Right cardiac atrium (tissue), 5 donors: ENCODE data around the gene MDP1. TPM values are rescaled to one million over a fixed set of nuclear protein-coding genes. Genes with fewer than 3 reads are reported as not detected.
"Not testable (repeated sequence)": the region's sequence is repeated elsewhere in the genome, so short reads cannot be mapped to it uniquely, and the experiment has no call there.

Experiments
- ATAC-seq, 2 donors: fragments of 200-7000 bp; cut with Tn5 transposase; one replicate each; pipeline versions ENCODE4 v1.8.0 to v1.9.1; 2020; ENCODE audit warnings: moderate library complexity in 2 of 2, mild to moderate bottlenecking in 1 of 2
- DNase-seq, 3 donors: peaks; one replicate each; pipeline ENCODE4 v3.0.0-alpha.2; 2020
- H3K27ac ChIP-seq: one replicate; pipeline ENCODE4 v1.5.1; 2013; ENCODE audit warnings: mild to moderate bottlenecking, low read length, control low read depth, moderate library complexity
- H3K27me3 ChIP-seq: one replicate; pipeline ENCODE4 v1.6.1; 2013; ENCODE audit not compliant: control insufficient read depth, insufficient read depth
- H3K4me1 ChIP-seq: one replicate; pipeline ENCODE4 v1.6.1; 2013; ENCODE audit warnings: low read length; ENCODE audit not compliant: control insufficient read depth, insufficient read depth
- H3K4me3 ChIP-seq: one replicate; pipeline ENCODE4 v1.5.1; 2013; ENCODE audit warnings: low read length, control low read depth
- H3K9me3 ChIP-seq: one replicate; pipeline ENCODE4 v1.6.1; 2013; ENCODE audit warnings: low read length; ENCODE audit not compliant: control insufficient read depth
- WGBS: extraction: QIAGEN DNeasy Blood & Tissue Kit; methylation state at CpG from one replicate; pipeline ENCODE4 v1.1.7; 2013; 5-methylcytosine and 5-hydroxymethylcytosine counted together
- intact Hi-C, 4 donors: fragments of 100-400 bp; cut with DNase I; formaldehyde crosslinking; loops; one replicate each; pipeline versions ENCODE4 v1.11.0 to v1.14.0; 2022 to 2023
- polyA plus RNA-seq: library from polyadenylated mRNA; stranded (reverse); fragments of 200-250 nt; gene quantifications from one replicate; pipeline ENCODE4 v1.2.3, GENCODE V29; 2013
- total RNA-seq, 4 donors: library from RNA; stranded (reverse); fragmentation: NEBNext Ultra II Directional; extraction: Animal tissue kit (Norgen Biotek cat#: 25700); gene quantifications; one replicate each; pipeline ENCODE4 v1.2.1, GENCODE V29; 2021
- donor health status: healthy with polysubstance abuse.
- donor health status: DM: no; HTN: yes; CAD: no.
- donor health status: DM: no; HTN: no; CAD: no.
- donor health status: DM: no; HTN: yes; CAD: no; lungs with severe emphysema.
- donor health status: DM: yes; HTN: yes; CAD: no.

MDP1 gene
- total and polyA plus RNA-seq, 5 donors, result 15.7 to 26.8 (median 19.2) TPM

DNA sequence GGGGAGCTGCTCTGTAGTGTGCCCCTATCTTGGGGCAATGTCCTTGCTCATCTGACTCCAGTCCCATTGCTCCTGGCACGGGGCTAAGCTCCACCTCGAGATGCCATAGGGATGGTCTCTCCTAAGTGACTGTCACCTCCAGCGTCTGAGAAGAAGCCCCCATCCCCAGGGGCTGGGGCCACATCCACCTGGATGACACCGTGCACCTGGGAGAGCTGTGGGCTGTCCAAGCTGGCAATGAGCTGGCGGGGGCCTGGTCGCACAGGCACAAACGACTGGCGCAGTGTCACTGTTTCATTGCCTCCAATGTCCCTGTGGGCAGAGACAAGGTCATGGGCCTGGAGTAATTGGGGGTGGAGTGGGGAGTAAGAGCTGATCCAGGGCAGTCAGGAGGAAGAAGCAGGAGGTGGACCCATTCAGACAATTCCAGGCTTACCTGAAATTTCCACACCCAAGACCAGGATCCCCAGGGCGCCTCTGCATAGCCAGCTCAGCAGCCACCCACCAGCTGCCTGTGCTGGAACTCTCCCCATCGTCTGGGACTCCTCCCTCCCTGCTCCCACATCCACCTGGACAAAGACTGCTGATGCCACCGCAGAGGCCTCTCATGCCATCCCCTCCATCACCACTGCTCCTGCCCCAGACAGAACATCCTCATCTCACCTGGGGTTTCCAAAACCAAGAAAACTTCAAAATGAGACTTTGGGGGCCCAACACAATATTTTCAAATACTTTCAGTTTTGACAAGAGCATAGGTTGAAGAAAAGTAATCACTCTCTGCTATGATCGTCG lies 33.6 kb upstream of the MDP1 start:
- H3K4me3 ChIP-seq, result no peak overlapping the region
- ATAC-seq, result peak in 1 of 2 donors; percentile 22
- WGBS, result 79% methylated on average over 13 of the region's 13 CpGs
- no peaks in the 10 kb centered on the region for H3K9me3 ChIP-seq
- H3K27me3 ChIP-seq, result no peaks in the 10 kb centered on the region
- H3K4me1 ChIP-seq, result no peaks in the 10 kb centered on the region
- H3K27ac ChIP-seq, result no peak overlapping the region
- no peak for DNase-seq
- intact Hi-C loops, result loop anchor here in 2 of 4 donors (5.0 to 10.0 kb wide), 2 partner anchors 45 to 48 kb away; partner anchors contain the start of genes DHRS1 (in 2 of the 2) and NOP9 (in 2 of the 2)

DNA sequence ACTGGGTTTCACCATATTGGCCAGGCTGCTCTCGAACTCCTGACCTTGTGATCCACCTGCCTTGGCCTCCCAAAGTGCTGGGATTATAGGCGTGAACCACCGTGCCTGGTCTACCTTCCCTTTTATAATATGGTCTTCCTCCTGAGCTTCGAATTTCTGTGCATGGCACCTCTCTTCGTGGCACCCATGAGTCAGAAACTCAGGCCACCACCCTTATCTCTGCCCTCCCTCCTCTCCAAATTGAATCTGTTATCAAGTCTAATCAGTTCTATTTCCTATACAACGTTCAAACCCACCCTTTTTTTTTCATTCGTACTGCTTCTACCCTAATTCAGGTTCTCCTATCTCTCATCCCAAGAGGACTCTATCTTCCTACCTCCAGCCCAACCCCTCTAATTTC lies 31.6 kb upstream of the MDP1 start:
- WGBS, result 67% methylated on average over 7 of the region's 7 CpGs
- H3K9me3 ChIP-seq, result no peaks in the 10 kb centered on the region
- no peak overlapping the region for H3K4me3 ChIP-seq
- ATAC-seq (no peak), DNase-seq (no peak)
- peaks cover 3% of the 10 kb centered on the region for H3K4me1 ChIP-seq
- no peak overlapping the region for H3K27ac ChIP-seq
- intact Hi-C loops, result loop anchor here in 2 of 4 donors (5.0 to 10.0 kb wide), 2 partner anchors 47 to 50 kb away; partner anchors contain the start of genes DHRS1 (in 2 of the 2) and NOP9 (in 2 of the 2)
- H3K27me3 ChIP-seq, result no peaks in the 10 kb centered on the region

DNA sequence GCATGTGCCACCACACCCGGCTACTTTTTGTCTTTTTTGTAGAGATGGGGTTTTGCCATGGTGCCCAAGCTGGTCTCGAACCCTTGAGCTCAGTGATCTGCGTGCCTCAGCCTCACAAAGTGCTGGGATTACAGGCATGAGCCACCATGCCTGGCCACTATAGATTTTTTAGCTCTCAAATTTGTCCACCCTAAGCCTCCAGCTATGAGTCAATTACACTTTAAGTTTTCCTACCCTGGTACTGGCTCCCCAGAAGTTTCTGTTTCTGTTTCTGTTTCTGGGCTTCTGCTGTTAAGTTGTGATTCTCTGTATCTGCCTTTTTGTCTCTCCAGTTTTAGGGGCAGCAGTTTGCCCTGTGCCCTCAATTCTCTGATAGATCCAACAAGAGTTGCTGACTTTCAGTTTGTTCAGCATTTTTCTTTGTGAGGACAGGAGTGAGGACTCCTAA lies 30.9 kb upstream of the MDP1 start:
- Histone ChIP-seq H3K27ac (no peak overlapping the region), H3K27me3 (no peaks in the 10 kb centered on the region), H3K9me3 (no peaks in the 10 kb centered on the region), H3K4me1 (peaks cover 3% of the 10 kb centered on the region), H3K4me3 (no peak overlapping the region)
- no peak for ATAC-seq
- WGBS, result 88% methylated on average over 3 of the region's 3 CpGs
- DNase-seq, result no peak
- intact Hi-C loops, result loop anchor here in 2 of 4 donors (5.0 to 10.0 kb wide), 2 partner anchors 48 to 51 kb away; partner anchors contain the start of genes DHRS1 (in 2 of the 2) and NOP9 (in 2 of the 2)

DNA sequence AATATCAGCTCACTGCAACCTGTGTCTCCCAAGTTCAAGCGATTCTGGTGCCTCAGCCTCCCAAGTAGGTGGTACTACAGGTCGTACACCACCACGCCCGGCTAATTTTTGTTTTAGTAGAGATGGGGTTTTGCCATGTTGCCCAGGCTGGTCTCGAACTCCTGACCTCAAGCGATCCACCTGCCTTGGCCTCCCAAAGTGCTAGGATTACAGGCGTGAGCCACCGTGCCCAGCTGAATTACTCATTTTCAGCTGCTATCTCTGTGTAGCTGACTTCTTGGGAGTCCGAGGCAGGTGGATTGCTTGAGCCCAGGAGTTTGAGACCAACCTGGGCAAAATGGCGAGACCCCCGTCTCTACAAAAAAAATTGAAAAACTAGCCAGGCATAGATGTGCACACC lies 29.5 kb upstream of the MDP1 start:
- WGBS, result 92% methylated on average over 11 of the region's 11 CpGs
- not testable (repeated sequence) for DNase-seq

DNA sequence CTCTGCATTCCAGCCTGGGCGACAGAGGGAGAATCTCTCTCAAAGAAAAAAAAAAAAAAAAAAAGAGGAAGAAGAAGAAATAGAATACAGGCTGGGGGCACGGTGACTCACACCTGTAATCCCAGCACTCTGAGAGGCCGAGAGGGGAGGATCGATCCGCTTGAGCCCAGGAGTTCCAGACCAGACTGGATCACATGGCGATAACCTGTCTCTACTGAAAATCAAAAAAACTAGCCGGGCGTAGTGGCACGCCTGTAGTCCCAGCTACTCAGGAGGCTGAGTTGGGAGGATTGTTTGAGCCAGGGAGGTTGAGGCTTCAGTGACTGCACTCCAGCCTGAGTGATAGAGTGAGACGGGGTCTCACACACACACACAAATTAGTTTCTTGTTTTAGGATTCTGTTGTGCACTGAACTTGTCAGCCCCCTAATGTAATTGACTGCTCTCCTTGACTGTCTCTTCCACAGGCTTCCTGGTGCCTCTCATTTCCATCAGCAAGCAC lies 27.5 kb upstream of the MDP1 start:
- H3K27ac ChIP-seq, result peak overlapping the region; percentile 99
- no peaks in the 10 kb centered on the region for H3K9me3 ChIP-seq
- no peak for DNase-seq
- intact Hi-C loops, result loop anchor here in 3 of 4 donors (2.0 to 10.0 kb wide), 3 partner anchors 51 to 54 kb away; partner anchors contain the start of genes DHRS1 (in 2 of the 3) and NOP9 (in 2 of the 3)
- ATAC-seq, result peak in 1 of 2 donors; percentile 0
- no peaks in the 10 kb centered on the region for H3K27me3 ChIP-seq
- WGBS, result 56% methylated on average over 10 of the region's 10 CpGs
- peak overlapping the region; percentile 89 for H3K4me3 ChIP-seq
- H3K4me1 ChIP-seq, result peaks cover 12% of the 10 kb centered on the region

More for the DNA sequence above, 29.5 kb upstream of the MDP1 start:
- intact Hi-C loops, result loop anchor here in 2 of 4 donors (5.0 to 10.0 kb wide), 2 partner anchors 49 to 52 kb away; partner anchors contain the start of genes DHRS1 (in 2 of the 2) and NOP9 (in 2 of the 2)
- ATAC-seq, H3K4me1 ChIP-seq, H3K27ac ChIP-seq, H3K4me3 ChIP-seq, H3K9me3 ChIP-seq, H3K27me3 ChIP-seq: not testable (repeated sequence)

DNA sequence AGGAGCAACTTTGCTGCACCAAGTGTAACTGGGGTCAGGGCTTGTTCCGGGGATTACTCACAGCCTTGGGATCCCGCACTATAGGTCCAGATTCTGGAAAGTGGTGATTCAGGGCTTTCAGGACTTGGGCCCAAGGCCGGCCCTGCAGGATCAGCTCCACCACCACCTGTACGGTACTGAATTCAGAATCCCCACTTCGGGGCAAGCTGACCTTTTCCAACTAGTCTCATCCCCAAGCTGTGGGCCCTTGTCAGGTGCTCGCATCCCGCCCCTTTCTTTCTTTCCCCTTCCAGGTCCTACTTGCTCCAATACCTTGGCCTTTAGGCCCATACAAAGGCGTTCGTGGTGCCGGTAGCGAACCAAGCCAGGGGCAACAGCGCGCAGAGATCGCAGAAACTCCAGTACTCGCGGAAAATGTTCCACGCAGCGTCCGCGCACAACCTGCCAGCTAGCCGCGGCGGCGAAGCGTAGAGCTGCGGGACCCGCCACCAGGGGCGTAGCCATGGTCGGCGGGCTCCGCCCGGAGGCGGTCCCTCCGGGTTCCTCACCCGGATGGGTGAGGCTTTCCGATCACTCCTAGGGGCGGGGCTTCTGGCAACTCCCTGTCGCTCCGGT lies 26.1 kb upstream of the MDP1 start:
- intact Hi-C loops, result loop anchor here in 3 of 4 donors (2.0 to 10.0 kb wide), 3 partner anchors 53 to 55 kb away; partner anchors contain the start of genes DHRS1 (in 2 of the 3) and NOP9 (in 2 of the 3)
- peak; percentile 95 to 97 (median 96) for DNase-seq
- H3K4me1 ChIP-seq, result peaks cover 12% of the 10 kb centered on the region

DNA sequence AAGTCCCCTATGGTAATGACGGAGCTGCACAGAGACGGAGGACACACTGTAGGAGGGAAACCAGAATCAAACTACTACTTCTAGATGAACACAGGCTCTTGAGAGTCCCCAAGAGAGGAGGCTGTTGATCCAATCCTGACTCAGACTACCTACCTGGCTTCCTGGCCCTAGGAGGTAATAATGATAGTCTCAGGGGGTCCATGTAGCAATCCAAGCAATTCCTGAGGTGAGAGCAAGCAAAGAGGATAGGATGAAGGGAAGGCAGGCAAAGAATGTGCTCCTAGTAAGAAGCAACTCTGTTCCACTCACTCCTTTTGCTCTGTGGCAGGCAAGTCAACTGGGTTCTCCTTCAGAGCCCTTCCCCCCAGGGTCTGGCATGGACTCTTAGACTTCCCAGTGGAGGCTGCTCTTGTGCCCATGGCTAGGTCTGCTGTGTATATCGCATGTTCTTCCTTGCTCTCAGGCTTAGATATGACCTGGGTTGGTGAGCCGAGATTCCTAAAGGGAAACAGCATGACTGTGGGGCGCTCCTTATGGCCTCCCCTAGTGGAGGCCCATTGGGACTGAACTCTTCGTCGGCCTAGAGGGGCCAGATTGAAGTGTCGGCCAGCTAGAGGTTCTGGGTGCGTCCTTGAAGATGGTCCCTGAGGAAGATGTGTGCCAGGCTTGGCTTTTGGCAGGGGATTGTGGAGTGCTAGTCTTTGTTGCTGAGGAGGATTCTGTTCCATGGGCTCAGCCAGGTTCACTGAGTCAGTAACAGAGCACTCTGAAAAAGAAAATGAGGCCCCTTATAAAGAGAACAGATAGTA lies 24.4 kb upstream of the MDP1 start:
- no peak overlapping the region for H3K4me3 ChIP-seq
- 87% methylated on average over 9 of the region's 9 CpGs for WGBS

More for the DNA sequence above, 26.1 kb upstream of the MDP1 start:
- H3K9me3 ChIP-seq, result no peaks in the 10 kb centered on the region
- peak; percentile 94 to 95 for ATAC-seq
- peak overlapping the region; percentile 89 for H3K4me3 ChIP-seq
- WGBS, result 1% methylated on average over 39 of the region's 39 CpGs
- no peaks in the 10 kb centered on the region for H3K27me3 ChIP-seq
- peak overlapping the region; percentile 99 for H3K27ac ChIP-seq

DNA sequence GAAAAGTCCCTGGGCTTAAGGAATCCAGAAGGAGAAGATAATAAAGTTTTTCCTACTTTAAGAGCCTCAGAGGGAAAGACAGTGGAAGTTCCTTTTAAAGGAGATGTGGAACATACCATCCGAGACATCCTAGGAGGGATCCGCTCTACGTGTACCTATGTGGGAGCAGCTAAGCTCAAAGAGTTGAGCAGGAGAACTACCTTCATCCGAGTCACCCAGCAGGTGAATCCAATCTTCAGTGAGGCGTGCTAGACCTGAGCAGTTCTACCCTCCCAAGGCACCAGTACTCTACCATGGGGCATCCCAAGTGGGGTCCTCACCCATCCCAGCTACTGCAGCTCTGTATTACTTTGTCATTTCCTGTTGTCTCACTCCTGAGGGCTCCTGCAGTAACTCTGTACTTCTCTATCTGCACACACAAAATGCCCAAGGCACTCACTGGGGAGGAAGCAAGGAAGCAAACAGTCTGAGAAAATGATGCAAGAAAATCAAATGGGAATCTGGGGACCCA lies 22.7 kb upstream of the MDP1 start:
- Histone ChIP-seq H3K27ac (no peak overlapping the region), H3K4me3 (no peak overlapping the region), H3K9me3 (no peaks in the 10 kb centered on the region), H3K27me3 (no peaks in the 10 kb centered on the region), H3K4me1 (peaks cover 11% of the 10 kb centered on the region)
- WGBS, result 82% methylated on average over 5 of the region's 5 CpGs
- ATAC-seq (no peak), DNase-seq (no peak)
- intact Hi-C loops, result no loop called here

More for the DNA sequence above, 24.4 kb upstream of the MDP1 start:
- no peaks in the 10 kb centered on the region for H3K27me3 ChIP-seq
- DNase-seq, result no peak
- H3K4me1 ChIP-seq, result peaks cover 12% of the 10 kb centered on the region
- ATAC-seq, result no peak
- no peak overlapping the region for H3K27ac ChIP-seq
- no peaks in the 10 kb centered on the region for H3K9me3 ChIP-seq
- intact Hi-C loops, result loop anchor here in 2 of 4 donors (5.0 to 10.0 kb wide), 2 partner anchors 54 to 57 kb away; partner anchors contain the start of genes DHRS1 (in 2 of the 2) and NOP9 (in 2 of the 2)

DNA sequence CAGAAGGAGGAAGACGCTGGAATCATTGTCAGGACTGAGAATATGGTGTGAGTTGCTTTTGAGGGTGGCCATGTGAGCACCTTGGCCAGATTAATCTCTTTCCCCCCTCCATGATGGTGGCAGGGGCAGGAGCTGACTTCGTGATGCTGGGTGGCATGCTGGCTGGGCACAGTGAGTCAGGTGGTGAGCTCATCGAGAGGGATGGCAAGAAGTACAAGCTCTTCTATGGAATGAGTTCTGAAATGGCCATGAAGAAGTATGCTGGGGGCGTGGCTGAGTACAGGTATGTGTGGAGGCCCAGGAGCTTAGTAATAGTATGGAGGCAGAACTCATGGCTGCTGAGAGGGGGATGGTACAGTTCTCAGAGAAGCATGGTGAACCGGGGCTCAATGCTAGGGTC lies 22.3 kb upstream of the MDP1 start:
- Histone ChIP-seq H3K4me3 (no peak overlapping the region), H3K27ac (no peak overlapping the region), H3K9me3 (no peaks in the 10 kb centered on the region), H3K27me3 (no peaks in the 10 kb centered on the region), H3K4me1 (peaks cover 12% of the 10 kb centered on the region)
- peak in 1 of 3 donors; percentile 30 for DNase-seq
- no peak for ATAC-seq
- intact Hi-C loops, result no loop called here
- WGBS, result 89% methylated on average over 5 of the region's 5 CpGs

DNA sequence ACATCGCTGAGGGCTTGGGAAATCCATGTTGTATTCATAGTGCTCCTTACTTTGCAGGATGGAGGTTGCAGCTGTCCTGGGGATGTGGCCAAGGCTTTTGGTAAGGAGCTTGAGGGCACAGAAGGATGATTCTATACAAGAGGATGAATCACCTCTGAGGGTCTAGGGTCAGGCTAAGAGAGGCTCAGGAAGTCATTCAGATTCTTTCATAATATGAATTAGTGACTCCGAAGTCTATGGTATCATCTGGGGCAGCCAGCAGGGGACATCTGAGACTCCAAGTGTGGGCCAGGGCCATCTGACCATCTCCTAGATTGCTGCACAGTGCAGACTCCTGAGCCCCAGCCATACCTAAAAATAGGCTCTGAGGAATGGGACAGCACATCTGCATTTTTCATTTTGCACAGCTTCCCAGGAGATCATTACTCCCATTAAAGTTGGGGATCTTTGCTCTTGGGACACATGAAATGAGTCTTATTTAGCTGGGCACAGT lies 21.6 kb upstream of the MDP1 start:
- H3K9me3 ChIP-seq, result no peaks in the 10 kb centered on the region
- no peaks in the 10 kb centered on the region for H3K27me3 ChIP-seq
- 91% methylated on average over 2 of the region's 2 CpGs for WGBS
- DNase-seq (no peak), ATAC-seq (no peak)
- intact Hi-C loops, result no loop called here
- no peak overlapping the region for H3K4me3 ChIP-seq
- H3K27ac ChIP-seq, result no peak overlapping the region
- peaks cover 12% of the 10 kb centered on the region for H3K4me1 ChIP-seq
